ENCODE results near the gene SMC2.

GRCh38 chr9:104173067-104173466, 79.0 kb downstream of the SMC2 start:
- TF ChIP-seq, protein P1, sequence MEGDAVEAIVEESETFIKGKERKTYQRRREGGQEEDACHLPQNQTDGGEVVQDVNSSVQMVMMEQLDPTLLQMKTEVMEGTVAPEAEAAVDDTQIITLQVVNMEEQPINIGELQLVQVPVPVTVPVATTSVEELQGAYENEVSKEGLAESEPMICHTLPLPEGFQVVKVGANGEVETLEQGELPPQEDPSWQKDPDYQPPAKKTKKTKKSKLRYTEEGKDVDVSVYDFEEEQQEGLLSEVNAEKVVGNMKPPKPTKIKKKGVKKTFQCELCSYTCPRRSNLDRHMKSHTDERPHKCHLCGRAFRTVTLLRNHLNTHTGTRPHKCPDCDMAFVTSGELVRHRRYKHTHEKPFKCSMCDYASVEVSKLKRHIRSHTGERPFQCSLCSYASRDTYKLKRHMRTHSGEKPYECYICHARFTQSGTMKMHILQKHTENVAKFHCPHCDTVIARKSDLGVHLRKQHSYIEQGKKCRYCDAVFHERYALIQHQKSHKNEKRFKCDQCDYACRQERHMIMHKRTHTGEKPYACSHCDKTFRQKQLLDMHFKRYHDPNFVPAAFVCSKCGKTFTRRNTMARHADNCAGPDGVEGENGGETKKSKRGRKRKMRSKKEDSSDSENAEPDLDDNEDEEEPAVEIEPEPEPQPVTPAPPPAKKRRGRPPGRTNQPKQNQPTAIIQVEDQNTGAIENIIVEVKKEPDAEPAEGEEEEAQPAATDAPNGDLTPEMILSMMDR (IDR thresholded peaks at IDR 0.05) = no peak
- no peak for TF ChIP-seq POLR2A (IDR thresholded peaks at IDR 0.05)

Measured in heart left ventricle (tissue), 13 donors.